GM12864 (cell line): Measurements from ENCODE around the gene GATAD1.
"Not testable (repeated sequence)": the region's sequence is repeated elsewhere in the genome, so short reads cannot be mapped to it uniquely, and the experiment has no call there.

Experiments used
- DNase-seq: peaks from one replicate; pipeline ENCODE4 v3.0.0-alpha.2; 2011; ENCODE audit warnings: low read depth
- H3K4me3 ChIP-seq: 2 replicates; pipeline ENCODE4 v1.5.1; 2011; ENCODE audit warnings: mild to moderate bottlenecking, low read depth, low read length, control low read depth
- CTCF ChIP-seq: IDR thresholded peaks from 2 replicates; pipeline ENCODE4 v1.5.1; 2011; ENCODE audit warnings: low read depth, mild to moderate bottlenecking, moderate library complexity, low read length, control low read depth, inconsistent platforms; ENCODE audit errors: missing control alignments

The GATAD1 gene

GRCh38 chr7:92447345-92448204 is at the start of gene GATAD1:
TSS of gene GATAD1 (plus strand) at chr7:92447482. CDS start at chr7:92447730, 248 bp downstream.
- TF ChIP-seq CTCF = no peak
- no peak for DNase-seq

GRCh38 chr7:92397542-92397941 is 49.7 kb upstream of the GATAD1 start:
- DNase-seq = no peak
- no peak overlapping the region for H3K4me3 ChIP-seq
- no peak for TF ChIP-seq CTCF

More at GRCh38 chr7:92447345-92448204, at the start of gene GATAD1:
- H3K4me3 ChIP-seq = peak within 1 kb of the TSS; percentile 98

- no peak overlapping the region for H3K4me3 ChIP-seq
- TF ChIP-seq CTCF = no peak
- no peak for DNase-seq
Measured at GRCh38 chr7:92400013-92400412, 47.3 kb upstream of the GATAD1 start.

GRCh38 chr7:92402920-92403759 is 44.1 kb upstream of the GATAD1 start:
- TF ChIP-seq CTCF = no peak
- no peak overlapping the region for H3K4me3 ChIP-seq
- no peak for DNase-seq

GRCh38 chr7:92403760-92404074 is 43.6 kb upstream of the GATAD1 start:
- no peak for DNase-seq
- H3K4me3 ChIP-seq = no peak overlapping the region
- no peak for TF ChIP-seq CTCF

GRCh38 chr7:92404170-92404614 is 43.1 kb upstream of the GATAD1 start:
- no peak for DNase-seq
- H3K4me3 ChIP-seq = no peak overlapping the region
- peak; percentile 7 for TF ChIP-seq CTCF

GRCh38 chr7:92409357-92409756 is 37.9 kb upstream of the GATAD1 start:
- DNase-seq = no peak

GRCh38 chr7:92410162-92410561 is 37.1 kb upstream of the GATAD1 start:
- H3K4me3 ChIP-seq, DNase-seq: not testable (repeated sequence)

More at GRCh38 chr7:92409357-92409756, 37.9 kb upstream of the GATAD1 start:
- no peak for TF ChIP-seq CTCF
- no peak overlapping the region for H3K4me3 ChIP-seq
